Measurements from ENCODE around the gene TMEM8B. TPM values are rescaled to one million over a fixed set of nuclear protein-coding genes. Genes with fewer than 3 reads are reported as not detected.

The TMEM8B gene
- total and polyA plus RNA-seq, 4 donors = 6.8 to 31.2 (median 18.5) TPM

GRCh38 chr9:35831040-35831439 lies 2.0 kb downstream of the TMEM8B start:
- Histone ChIP-seq H3K9me3 (ENCODE audit: control insufficient read depth, low read length) (no peaks in the 10 kb centered on the region), H3K36me3 (ENCODE audit: control insufficient read depth in 1 of 2, insufficient read depth in 2 of 2, low read length in 1 of 2) (no peaks in the 10 kb centered on the region), H3K27ac (ENCODE audit: low read depth in 1 of 2, low read length in 2 of 2) (no peak overlapping the region), H3K4me1 (ENCODE audit: control insufficient read depth in 1 of 2, insufficient read depth in 2 of 2, low read length in 2 of 2) (peaks cover 0 to 5% of the 10 kb centered on the region in 2 donors), H3K4me3 (ENCODE audit: low read length in 2 of 2) (no peak overlapping the region), H3K27me3 (ENCODE audit: control insufficient read depth in 1 of 2, insufficient read depth in 2 of 2, low read length in 1 of 2) (no peaks in the 10 kb centered on the region)
- intact Hi-C loops (cut with DNase I) = no loop called here
- ATAC-seq (ENCODE audit: low FRiP score) = no peak
- DNase-seq = no peak
- 67 to 77% methylated on average over 4 of the region's 4 CpGs for WGBS, 2 donors

GRCh38 chr9:35832814-35833213 lies 3.8 kb downstream of the TMEM8B start:
- DNase-seq = no peak
- Histone ChIP-seq H3K27ac (ENCODE audit: low read depth in 1 of 2, low read length in 2 of 2) (no peak overlapping the region), H3K36me3 (ENCODE audit: control insufficient read depth in 1 of 2, insufficient read depth in 2 of 2, low read length in 1 of 2) (no peaks in the 10 kb centered on the region), H3K4me3 (ENCODE audit: low read length in 2 of 2) (no peak overlapping the region), H3K27me3 (ENCODE audit: control insufficient read depth in 1 of 2, insufficient read depth in 2 of 2, low read length in 1 of 2) (no peaks in the 10 kb centered on the region), H3K4me1 (ENCODE audit: control insufficient read depth in 1 of 2, insufficient read depth in 2 of 2, low read length in 2 of 2) (peaks cover 0 to 5% of the 10 kb centered on the region in 2 donors), H3K9me3 (ENCODE audit: control insufficient read depth, low read length) (no peaks in the 10 kb centered on the region)
- WGBS, 2 donors = 84 to 86% methylated on average over 5 of the region's 5 CpGs
- ATAC-seq (ENCODE audit: low FRiP score) = no peak
- intact Hi-C loops (cut with DNase I) = loop anchor here in 1 of 2 donors (1.0 kb wide), 1 partner anchor 85 kb away; no protein-coding TSS in a partner anchor

- intact Hi-C loops (cut with DNase I) = no loop called here
- Histone ChIP-seq H3K27me3 (ENCODE audit: control insufficient read depth in 1 of 2, insufficient read depth in 2 of 2, low read length in 1 of 2) (no peaks in the 10 kb centered on the region), H3K4me1 (ENCODE audit: control insufficient read depth in 1 of 2, insufficient read depth in 2 of 2, low read length in 2 of 2) (peaks cover 0 to 5% of the 10 kb centered on the region in 2 donors), H3K4me3 (ENCODE audit: low read length in 2 of 2) (no peak overlapping the region), H3K27ac (ENCODE audit: low read depth in 1 of 2, low read length in 2 of 2) (no peak overlapping the region), H3K9me3 (ENCODE audit: control insufficient read depth, low read length) (no peaks in the 10 kb centered on the region), H3K36me3 (ENCODE audit: control insufficient read depth in 1 of 2, insufficient read depth in 2 of 2, low read length in 1 of 2) (no peaks in the 10 kb centered on the region)
- ATAC-seq (ENCODE audit: low FRiP score) = no peak
- no peak for DNase-seq
- WGBS, 2 donors = 79 to 82% methylated on average over 14 of the region's 14 CpGs
Observed at GRCh38 chr9:35834260-35835215, 5.5 kb downstream of the TMEM8B start.

- DNase-seq = no peak
- no peaks in the 10 kb centered on the region for H3K9me3 ChIP-seq (ENCODE audit: control insufficient read depth, low read length)
- no peaks in the 10 kb centered on the region for H3K36me3 ChIP-seq (ENCODE audit: control insufficient read depth in 1 of 2, insufficient read depth in 2 of 2, low read length in 1 of 2)
- H3K4me3 ChIP-seq (ENCODE audit: low read length in 2 of 2) = no peak overlapping the region
- no peaks in the 10 kb centered on the region for H3K27me3 ChIP-seq (ENCODE audit: control insufficient read depth in 1 of 2, insufficient read depth in 2 of 2, low read length in 1 of 2)
- ATAC-seq (ENCODE audit: low FRiP score) = no peak
- intact Hi-C loops (cut with DNase I) = no loop called here
- 90 to 91% methylated on average over 3 of the region's 3 CpGs for WGBS, 2 donors
- H3K4me1 ChIP-seq (ENCODE audit: control insufficient read depth in 1 of 2, insufficient read depth in 2 of 2, low read length in 2 of 2) = no peaks in the 10 kb centered on the region
- no peak overlapping the region for H3K27ac ChIP-seq (ENCODE audit: low read depth in 1 of 2, low read length in 2 of 2)
Observed at GRCh38 chr9:35835216-35835632, 6.2 kb downstream of the TMEM8B start.

- no peaks in the 10 kb centered on the region for H3K4me1 ChIP-seq (ENCODE audit: control insufficient read depth in 1 of 2, insufficient read depth in 2 of 2, low read length in 2 of 2)
- no peaks in the 10 kb centered on the region for H3K36me3 ChIP-seq (ENCODE audit: control insufficient read depth in 1 of 2, insufficient read depth in 2 of 2, low read length in 1 of 2)
- WGBS, 2 donors = 92% methylated on average over 2 of the region's 2 CpGs
- no peaks in the 10 kb centered on the region for H3K9me3 ChIP-seq (ENCODE audit: control insufficient read depth, low read length)
- DNase-seq (no peak), ATAC-seq (ENCODE audit: low FRiP score) (no peak)
- H3K4me3 ChIP-seq (ENCODE audit: low read length in 2 of 2) = no peak overlapping the region
- intact Hi-C loops (cut with DNase I) = no loop called here
- H3K27me3 ChIP-seq (ENCODE audit: control insufficient read depth in 1 of 2, insufficient read depth in 2 of 2, low read length in 1 of 2) = no peaks in the 10 kb centered on the region
- H3K27ac ChIP-seq (ENCODE audit: low read depth in 1 of 2, low read length in 2 of 2) = no peak overlapping the region
Observed at GRCh38 chr9:35835766-35836165, 6.7 kb downstream of the TMEM8B start.

- Histone ChIP-seq H3K4me1 (ENCODE audit: control insufficient read depth in 1 of 2, insufficient read depth in 2 of 2, low read length in 2 of 2) (no peaks in the 10 kb centered on the region), H3K27me3 (ENCODE audit: control insufficient read depth in 1 of 2, insufficient read depth in 2 of 2, low read length in 1 of 2) (no peaks in the 10 kb centered on the region), H3K4me3 (ENCODE audit: low read length in 2 of 2) (no peak overlapping the region), H3K36me3 (ENCODE audit: control insufficient read depth in 1 of 2, insufficient read depth in 2 of 2, low read length in 1 of 2) (no peaks in the 10 kb centered on the region), H3K27ac (ENCODE audit: low read depth in 1 of 2, low read length in 2 of 2) (no peak overlapping the region), H3K9me3 (ENCODE audit: control insufficient read depth, low read length) (no peaks in the 10 kb centered on the region)
- WGBS, 2 donors = 93 to 96% methylated on average over 5 of the region's 5 CpGs
- intact Hi-C loops (cut with DNase I) = no loop called here
- DNase-seq (no peak), ATAC-seq (ENCODE audit: low FRiP score) (no peak)
Observed at GRCh38 chr9:35836595-35836994, 7.6 kb downstream of the TMEM8B start.

GRCh38 chr9:35839926-35840325 lies 10.9 kb downstream of the TMEM8B start:
- Histone ChIP-seq H3K4me1 (ENCODE audit: control insufficient read depth in 1 of 2, insufficient read depth in 2 of 2, low read length in 2 of 2) (no peaks in the 10 kb centered on the region), H3K9me3 (ENCODE audit: control insufficient read depth, low read length) (no peaks in the 10 kb centered on the region), H3K27ac (ENCODE audit: low read depth in 1 of 2, low read length in 2 of 2) (no peak overlapping the region), H3K4me3 (ENCODE audit: low read length in 2 of 2) (no peak overlapping the region), H3K27me3 (ENCODE audit: control insufficient read depth in 1 of 2, insufficient read depth in 2 of 2, low read length in 1 of 2) (no peaks in the 10 kb centered on the region), H3K36me3 (ENCODE audit: control insufficient read depth in 1 of 2, insufficient read depth in 2 of 2, low read length in 1 of 2) (no peaks in the 10 kb centered on the region)
- DNase-seq = no peak
- intact Hi-C loops (cut with DNase I) = no loop called here
- WGBS, 2 donors = 92 to 93% methylated on average over 5 of the region's 5 CpGs
- ATAC-seq (ENCODE audit: low FRiP score) = no peak

GRCh38 chr9:35840881-35841644 lies 12.0 kb downstream of the TMEM8B start:
- Histone ChIP-seq H3K27ac (ENCODE audit: low read depth in 1 of 2, low read length in 2 of 2) (no peak overlapping the region), H3K36me3 (ENCODE audit: control insufficient read depth in 1 of 2, insufficient read depth in 2 of 2, low read length in 1 of 2) (no peaks in the 10 kb centered on the region), H3K4me1 (ENCODE audit: control insufficient read depth in 1 of 2, insufficient read depth in 2 of 2, low read length in 2 of 2) (no peaks in the 10 kb centered on the region), H3K4me3 (ENCODE audit: low read length in 2 of 2) (no peak overlapping the region), H3K9me3 (ENCODE audit: control insufficient read depth, low read length) (no peaks in the 10 kb centered on the region), H3K27me3 (ENCODE audit: control insufficient read depth in 1 of 2, insufficient read depth in 2 of 2, low read length in 1 of 2) (no peaks in the 10 kb centered on the region)
- DNase-seq (no peak), ATAC-seq (ENCODE audit: low FRiP score) (no peak)
- intact Hi-C loops (cut with DNase I) = no loop called here
- WGBS, 2 donors = 94% methylated on average over 12 to 15 of the region's 15 CpGs

Measured in aorta (tissue), 5 donors.